B cell (primary cell): ENCODE measurements around the gene CA5A.

Source experiments
- CTCF ChIP-seq: fragments of 200-600 bp; IDR thresholded peaks from one replicate; pipeline ENCODE4 v1.8.0; 2022; ENCODE audit warnings: antibody characterized with exemption, mild to moderate bottlenecking
- EZH2 ChIP-seq: IDR thresholded peaks from 2 replicates; pipeline ENCODE4 v1.6.1; 2012; ENCODE audit warnings: borderline replicate concordance, low read depth, mild to moderate bottlenecking, moderate library complexity, low read length; ENCODE audit not compliant: insufficient read depth, poor library complexity, severe bottlenecking

DNA sequence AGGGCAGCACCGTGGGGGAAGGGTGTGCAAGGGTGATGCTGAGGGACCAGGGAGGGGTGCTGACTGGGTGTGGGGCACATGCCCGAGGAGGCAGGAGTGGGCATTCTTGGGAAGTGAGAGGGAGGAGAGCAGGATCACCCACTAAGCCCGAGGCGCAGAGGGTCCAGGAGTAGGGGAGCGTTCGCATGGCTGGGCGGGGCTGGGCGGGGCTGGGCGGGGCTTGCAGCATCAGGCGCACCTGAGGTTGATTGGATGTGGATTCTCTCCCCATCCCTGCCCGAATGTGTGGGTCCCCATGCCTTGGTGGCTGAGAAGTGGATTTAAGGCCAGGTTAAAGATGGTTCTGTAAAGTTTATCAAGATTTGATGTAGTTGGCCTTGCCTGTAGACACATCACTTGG is 29.1 kb upstream of the CA5A start:
- TF ChIP-seq CTCF, result no peak
- no peak for TF ChIP-seq EZH2
